HG02973 (cell line): ENCODE results near the gene VWA1.
"Not testable (repeated sequence)": the region's sequence is repeated elsewhere in the genome, so short reads cannot be mapped to it uniquely, and the experiment has no call there.

Source experiments
- ATAC-seq: cut with Tn5 transposase; IDR thresholded peaks from one replicate; pipeline ENCODE4 v1.9.1; 2021; ENCODE audit warnings: moderate library complexity; ENCODE audit not compliant: unreplicated experiment

Gene VWA1

DNA sequence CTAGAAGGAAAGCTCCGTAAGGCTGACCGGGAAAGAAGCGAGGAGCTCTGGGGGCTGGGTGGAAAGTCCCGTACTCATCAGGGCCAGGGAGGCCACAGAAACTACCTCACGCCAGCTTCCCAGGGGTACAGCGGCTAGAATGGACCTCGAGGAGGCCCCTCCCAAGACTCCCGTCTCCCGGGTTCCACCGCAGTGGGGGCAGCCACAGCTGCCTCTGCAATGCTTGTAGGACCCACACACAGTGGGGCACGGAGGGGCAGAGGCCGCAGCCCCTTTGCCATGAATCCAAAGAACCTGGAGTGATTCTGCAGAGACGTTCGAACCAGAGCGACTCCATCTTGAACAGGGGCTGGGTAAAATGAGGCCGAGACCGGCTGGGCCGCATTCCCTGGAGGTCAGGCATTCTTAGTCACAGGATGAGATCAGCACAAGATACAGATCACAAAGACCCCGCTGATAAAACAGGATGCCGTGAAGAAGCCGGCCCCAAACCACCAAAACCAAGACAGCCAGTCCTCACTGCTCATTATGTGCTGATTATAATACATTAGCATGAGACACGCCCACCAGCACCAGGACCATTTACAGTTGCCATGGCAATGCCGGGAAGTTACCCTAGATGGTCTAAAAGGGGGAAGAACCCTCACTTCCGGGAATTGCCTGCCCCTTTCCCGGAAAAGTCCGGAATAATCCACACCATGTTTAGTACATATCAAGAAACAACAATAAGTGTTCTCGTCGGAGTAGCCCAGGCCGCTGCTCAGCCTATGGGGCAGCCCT lies 12.8 kb upstream of the VWA1 start:
- no peak for ATAC-seq

DNA sequence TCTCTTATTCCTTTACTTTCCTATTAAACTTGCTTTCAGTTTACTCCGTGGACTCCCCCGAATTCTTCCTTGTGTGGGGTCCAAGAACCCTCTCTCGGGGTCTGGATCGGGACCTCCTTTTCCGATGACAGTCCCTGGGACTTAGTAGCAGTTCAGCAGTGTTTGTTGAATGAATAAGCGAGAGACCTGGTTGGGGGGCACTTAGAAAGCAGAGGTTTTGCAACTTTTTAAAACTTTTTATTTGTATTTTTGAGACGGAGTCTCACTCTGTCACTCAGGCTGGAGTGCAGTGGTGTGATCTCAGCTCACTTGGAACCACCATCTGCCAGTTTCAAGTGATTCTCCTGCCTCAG lies 12.3 kb upstream of the VWA1 start:
- ATAC-seq = no peak

DNA sequence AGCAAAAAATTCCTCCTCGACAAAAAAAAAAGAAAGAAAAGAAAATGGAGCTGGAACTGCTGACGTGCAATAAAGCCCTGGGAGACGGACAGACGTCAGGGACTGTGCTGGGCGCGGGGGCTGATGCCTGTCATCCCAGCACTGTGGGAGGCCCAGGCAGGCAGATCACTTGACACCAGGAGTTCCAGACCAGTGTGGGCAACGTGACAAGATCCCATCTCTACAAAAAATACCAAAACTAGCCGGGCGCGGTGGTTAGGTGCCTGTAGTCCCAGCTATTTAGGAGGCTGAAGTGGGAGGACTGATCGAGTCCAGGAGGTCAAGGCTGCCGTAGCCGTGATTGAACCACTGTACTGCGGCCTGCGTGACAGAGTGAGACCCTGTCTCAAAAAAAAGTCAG lies 10.8 kb upstream of the VWA1 start:
- ATAC-seq = no peak

DNA sequence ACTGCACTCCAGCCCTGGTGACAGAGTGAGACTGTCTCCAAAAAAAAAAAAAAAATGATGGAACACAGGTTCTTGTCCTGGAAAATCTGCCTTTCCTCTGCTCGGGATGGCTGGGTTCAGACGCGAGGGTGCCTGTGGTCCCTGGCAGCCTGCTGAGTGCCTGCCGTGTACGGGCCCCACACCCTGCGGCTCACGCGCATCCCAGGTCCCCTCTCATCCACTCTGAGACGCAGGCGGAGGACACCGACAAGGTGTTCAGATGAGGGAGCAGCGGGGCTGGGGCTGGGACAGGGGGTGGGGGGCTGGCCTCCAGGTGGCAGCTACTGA lies 10.1 kb upstream of the VWA1 start:
- no peak for ATAC-seq

DNA sequence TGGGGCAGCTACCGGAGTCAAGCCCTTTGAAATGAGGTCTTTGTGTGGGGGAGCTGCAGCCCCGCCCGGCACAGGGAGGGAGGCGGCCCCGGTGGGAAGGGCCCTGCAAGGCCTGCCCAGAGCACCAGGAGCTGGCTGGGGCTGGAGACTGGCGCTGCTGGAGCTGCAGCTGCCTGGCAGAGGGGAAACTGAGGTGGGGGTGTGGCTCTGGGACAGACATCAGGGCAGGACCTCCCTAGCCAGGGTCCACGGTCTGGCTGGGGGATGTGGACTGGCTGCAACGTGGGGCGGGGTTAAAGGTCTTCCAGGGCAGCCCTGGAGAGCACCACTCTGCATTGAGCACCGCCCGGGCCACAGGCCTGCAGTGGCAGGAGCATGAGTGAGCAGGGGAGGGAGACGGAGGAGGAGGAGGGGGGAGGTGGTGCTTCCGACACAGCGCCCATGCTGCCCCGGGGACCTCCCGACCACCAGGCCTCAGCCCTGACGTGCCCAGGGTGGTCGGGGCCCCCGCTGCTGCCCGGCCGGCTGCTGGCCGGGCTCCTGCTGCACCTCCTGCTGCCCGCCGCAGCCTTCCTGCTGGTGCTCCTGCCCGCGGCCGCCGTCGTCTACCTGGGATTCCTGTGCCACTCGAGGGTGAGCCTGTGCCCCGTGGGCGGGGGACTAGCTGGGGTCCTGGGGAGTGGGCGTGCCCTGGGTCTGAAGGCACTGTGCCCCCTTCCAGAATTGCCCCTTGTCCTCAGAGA lies 9.6 kb upstream of the VWA1 start:
- no peak for ATAC-seq

DNA sequence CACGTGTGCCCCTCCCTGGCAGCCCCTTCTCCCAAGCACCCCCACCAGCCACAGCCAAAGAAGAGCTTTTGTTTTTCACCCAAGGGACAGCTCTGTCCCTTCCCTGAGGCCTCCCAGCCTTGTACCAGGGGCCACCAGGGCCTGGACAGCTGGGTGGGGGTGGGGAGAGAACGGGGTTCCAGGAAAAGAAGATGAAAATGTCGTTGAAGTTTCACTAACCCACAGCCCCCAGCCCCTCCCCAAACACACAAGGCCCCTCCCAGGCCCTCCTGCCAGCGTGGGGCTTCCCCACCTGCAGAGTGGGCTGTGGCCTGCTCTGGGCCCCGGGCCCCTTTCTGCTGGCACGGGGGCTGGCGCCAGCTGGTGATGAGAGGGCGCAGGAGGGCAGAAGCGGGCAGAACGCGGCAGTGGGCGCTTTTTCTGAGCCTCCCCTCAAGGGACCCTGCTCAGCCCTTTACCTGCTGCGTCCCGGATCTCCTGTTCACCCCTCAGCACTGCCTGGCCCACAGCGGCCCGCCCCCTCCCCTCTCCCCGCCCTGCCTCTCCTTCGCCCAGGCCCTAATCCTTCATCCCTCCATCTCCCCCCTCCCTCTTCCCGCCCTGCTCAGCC lies 8.9 kb upstream of the VWA1 start:
- no peak for ATAC-seq

DNA sequence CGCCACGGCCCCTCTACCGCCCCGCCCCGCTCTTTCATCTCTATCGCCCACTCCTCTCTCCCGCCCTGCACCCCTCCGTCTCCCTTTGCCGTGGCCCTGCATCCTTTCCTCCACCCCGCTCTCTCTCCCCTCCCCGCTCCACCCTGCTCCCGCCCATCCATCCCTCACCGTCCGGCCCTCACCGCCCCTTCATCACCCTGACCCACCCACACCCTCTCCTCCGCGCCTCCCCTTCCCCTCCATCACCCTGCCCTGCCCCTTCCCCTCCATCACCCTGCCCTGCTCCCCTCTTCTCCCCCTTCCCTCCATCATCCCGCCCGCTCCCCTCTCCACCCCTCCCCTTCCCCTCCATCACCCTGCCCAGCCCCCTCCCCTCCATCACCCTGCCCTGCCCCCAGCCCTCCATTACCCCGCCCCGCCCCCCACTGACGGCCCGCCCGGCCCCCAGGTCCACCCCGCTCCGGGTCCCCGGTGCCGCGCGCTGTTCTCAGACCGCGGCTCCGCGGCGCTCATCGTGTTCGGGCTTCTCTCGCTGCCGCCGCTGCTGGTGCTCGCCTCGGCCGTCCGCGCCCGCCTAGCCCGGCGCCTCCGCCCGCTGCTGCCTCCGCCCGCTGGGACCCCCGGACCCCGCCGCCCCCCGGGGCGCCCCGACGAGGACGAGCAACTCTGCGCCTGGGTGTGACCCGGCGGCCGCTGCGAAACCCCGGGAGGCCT lies 8.2 kb upstream of the VWA1 start:
- ATAC-seq = no peak

DNA sequence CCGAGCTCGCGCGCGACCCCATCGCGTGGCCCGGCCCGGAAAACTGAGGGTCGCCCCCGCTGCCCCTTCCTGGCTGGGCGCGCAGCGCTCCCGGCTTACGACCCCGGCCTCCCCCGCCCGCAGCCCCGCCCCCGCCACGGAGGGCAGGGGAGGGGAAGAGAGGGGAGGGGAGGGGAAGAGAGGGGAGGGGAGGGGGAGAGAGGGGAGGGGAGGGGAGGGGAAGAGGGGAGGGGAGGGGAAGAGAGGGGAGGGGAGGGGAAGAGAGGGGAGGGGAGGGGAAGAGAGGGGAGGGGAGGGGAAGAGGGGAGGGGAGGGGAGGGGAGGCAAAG lies 7.7 kb upstream of the VWA1 start:
- no peak for ATAC-seq

DNA sequence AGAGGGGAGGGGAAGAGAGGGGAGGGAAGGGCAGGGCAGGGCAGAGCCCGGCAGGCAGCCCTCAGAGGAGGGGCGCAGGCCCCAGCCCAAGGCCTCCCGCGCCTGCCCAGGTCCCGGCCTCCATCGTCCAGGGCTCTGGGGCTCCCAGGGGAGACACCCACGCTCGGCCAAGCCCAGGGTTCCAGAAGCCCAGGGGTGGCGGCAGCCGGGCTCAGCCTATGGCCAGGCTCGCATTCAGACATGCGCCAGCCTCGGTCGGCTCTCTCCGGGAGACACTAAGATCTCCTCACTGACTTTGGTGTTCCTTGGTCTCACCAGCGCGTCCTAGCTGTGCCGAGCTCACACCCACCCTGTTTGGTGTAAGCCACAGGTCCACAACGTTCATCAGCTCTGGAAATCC lies 7.3 kb upstream of the VWA1 start:
- no peak for ATAC-seq

DNA sequence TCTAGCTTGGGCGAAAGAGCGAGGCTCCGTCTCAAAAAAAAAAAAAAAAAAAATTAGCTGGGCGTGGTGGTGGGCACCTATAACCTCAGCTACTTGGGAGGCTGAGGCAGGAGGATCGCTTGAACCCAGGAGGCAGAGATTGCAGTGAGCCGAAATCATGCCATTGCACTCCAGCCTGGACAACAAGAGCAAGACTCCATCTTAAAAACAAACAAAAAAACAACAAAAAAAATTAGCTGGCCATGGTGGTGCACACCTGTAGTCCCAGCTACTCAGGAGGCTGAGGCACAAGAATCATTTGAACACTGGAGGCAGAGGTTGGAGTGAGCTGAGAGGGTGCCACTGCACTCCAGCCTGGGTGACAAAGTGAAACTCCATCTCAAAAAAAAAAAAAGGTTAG lies 6.5 kb upstream of the VWA1 start:
- not testable (repeated sequence) for ATAC-seq

DNA sequence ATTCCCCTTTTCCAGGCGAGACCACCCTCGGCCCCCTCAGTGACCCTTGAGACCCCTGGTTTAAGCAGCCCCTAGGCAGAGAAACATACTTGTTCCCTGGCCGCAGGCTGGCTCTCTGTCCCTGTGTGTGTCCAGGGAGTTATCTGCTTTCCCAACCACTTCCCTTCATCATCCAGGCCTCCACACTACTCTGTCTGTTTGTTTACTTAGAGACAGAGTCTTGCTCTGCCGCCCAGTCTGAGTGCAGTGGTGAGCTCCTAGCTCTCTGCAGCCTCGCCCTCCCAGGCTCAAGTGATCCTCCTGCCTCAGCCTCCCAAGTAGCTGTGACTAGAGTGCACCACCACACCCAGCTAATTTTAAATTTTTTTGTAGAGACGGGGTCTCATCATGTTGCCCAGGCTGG lies 5.8 kb upstream of the VWA1 start:
- no peak for ATAC-seq

DNA sequence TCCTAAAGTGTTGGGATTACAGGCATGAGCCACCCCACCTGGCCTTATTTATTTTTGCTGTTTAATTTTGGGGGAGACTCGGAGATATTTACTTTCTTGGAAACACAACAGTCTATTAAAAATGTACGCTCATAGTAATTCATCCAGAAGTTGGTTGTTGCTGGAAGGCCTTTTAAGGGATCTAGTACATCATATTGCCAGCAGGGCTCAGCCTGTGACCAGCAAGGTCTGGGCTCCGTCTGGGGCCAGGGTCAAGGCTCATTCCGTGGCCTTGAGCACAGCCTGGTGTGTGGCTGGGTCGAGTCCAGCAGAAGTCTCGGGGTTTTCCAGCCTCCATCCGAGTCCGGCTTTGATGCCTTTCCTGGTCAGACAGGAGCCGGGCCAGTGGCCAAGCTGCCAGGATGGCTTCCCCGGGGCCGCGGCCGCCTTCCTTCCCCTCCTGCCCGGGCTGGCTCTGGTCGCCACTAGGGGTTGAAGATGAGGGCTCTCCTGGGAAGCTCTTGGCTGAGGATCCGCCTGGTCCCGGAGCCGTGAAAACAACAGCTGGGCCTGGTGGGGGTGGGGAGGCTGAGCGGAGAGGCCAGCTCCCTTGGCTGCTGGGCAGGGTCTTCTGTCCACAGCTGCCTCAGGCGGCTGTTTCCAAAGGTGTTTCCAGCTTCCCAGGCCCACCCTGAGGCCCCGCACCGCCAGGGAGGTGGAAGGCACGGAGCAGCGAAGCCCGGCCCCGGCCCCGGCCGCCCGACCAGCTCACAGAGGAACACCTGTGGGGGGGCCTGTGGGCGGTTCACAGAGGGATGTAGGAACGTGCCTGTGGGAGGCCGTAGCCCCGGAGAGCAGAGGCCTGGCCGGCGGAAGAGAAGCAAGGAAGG lies 5.1 kb upstream of the VWA1 start:
- ATAC-seq = no peak

DNA sequence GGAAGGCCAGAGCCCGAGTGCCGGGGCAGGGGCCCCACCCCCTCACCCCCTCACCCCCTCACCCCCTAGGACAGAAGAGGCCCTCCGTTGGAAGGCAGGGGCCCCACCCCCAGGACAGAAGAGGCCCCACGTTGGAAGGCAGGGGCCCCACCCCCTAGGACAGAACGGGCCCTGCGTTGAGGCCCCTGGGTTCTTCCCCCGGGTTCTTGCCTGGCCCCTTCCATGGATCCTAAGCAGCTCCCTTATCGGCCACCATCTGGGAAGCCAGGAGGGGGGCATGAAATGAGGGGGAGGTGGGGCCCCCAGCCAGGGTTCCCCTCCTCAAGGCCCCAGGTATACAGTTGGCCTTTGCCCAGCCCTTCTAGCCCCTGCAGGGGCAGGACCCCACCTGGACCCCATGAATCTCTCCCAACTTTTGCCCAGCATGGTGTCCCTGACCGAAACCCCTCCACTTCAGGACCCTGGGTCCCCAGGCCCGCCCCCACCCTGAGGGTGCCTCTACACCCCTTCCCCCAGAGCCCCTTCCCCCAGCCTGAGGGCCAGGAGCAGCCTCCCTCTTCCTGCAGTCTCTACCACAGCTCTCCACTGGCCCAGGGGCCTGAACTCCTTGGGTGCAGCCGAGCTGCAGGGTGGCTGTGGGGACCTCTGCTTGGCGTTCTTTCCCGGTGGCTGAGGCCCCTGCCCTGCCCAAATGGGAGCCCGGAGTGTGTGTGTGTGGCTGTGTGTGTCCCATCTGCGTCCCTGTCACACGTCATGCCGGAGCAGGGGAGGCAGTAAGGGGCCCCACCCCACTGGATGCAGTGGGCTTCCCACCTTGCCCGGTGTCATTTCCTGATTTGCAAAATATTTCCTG lies 4.3 kb upstream of the VWA1 start:
- ATAC-seq = no peak

DNA sequence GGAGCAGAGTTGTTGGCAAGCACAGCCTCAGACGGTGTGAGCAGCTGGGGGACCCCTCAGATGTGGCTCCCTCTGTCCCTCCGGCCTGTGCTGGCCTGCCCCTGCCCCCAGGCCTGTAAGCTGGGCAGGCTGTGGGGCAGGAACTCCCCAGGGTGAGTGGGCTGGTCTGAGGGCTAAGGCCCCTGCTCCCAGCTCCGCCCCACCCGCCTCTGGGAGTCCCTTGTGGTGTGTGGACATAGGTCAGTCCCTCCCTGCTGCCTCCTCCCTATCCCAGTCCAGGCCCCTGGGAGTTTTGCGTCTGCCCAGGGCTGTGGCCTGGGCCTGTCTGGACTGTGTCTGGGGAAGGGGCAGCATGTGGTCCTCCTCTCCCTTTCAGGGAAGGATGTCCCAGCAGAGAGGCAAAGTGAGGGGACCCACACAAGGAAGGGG lies 3.6 kb upstream of the VWA1 start:
- ATAC-seq = no peak

DNA sequence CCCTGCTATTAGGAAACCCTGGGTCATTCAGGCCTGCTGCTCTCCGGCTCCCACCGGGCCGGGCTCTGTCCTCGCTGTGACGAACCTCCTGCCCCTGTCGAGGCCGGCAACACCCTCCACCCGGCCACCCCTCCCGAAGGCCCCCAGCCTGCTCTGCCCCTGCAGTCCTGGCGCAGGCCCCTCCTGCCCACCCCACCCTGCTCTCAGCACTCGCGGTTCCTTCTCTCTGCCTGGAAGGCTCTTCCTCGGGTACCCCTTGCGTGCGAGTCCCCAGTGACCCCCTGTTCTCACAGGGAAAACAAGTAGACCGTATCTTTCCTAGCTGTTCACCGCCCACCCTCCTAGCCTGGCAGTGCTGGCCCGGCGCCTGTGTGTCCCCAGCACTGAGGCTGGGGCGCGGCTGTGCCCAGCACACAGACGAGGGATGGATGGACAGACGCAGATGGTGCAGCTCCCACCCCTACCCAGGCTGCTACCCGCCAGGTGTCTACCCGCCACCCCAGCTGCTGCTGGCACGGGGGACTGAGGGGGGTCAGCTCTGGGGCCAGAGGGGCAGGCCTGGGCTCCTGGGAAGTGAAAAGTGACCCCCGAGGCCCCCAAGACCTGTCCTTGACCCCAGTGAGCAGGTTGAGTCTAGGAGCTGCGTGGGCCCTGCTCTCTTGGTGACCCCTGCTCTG lies 3.1 kb upstream of the VWA1 start:
- no peak for ATAC-seq

DNA sequence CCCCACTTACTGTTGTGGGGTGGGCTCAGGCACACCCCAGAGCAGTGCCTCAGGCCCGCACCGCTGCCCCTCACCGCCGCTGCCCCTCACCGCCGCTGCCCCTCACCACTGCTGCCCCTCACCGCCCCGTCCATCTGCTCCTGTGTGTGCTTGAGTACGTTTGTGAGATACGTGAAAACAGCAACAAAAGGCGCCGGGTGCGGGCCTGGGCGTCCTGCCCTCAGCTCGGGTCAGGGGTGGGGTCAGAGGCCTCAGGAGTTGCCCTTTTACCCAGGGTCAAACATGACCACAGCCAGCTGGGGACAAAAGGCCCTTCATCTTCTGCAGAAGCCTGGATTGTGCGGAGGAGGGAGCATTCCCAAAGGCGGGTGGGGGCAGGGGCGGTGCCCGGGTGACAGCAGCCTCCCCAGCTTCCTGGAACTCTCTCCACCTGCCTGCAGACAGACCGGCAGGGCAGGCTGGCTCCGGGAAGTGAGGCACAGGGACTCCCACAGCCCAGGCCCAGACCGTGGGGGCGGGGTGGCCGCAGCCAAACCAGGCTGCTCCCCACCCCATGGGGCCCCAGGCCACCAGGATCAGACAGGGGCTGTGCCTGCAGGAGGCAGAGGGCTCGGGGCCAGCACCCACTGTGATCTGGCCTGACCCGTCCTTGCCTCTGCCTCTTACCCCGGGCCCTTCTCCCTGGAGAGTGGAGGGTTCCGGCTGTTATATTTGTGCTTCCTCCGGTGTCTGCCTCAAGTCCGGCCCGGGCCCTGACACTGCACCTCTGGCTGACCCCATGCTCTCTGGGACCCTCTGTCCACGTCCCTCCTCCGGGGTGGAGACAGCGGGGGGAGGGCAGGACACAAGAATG lies 2.3 kb upstream of the VWA1 start:
- no peak for ATAC-seq

DNA sequence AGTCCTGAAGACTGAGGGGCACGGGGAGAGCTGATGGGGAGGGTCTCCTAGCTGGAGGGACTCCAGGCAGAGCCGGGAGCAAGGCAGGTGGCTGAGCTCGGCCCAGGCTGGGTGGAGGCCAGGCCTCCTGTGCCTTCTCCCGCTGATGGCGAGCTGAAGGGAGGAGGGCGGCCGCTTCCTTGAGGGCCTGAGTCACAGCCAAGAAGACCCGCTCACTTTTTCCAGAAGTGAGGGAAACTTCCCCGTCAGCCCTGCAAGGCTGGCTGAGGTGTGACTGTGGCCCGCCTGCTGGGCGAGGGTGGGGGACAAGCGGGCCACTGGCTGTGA lies 1.7 kb upstream of the VWA1 start:
- no peak for ATAC-seq

DNA sequence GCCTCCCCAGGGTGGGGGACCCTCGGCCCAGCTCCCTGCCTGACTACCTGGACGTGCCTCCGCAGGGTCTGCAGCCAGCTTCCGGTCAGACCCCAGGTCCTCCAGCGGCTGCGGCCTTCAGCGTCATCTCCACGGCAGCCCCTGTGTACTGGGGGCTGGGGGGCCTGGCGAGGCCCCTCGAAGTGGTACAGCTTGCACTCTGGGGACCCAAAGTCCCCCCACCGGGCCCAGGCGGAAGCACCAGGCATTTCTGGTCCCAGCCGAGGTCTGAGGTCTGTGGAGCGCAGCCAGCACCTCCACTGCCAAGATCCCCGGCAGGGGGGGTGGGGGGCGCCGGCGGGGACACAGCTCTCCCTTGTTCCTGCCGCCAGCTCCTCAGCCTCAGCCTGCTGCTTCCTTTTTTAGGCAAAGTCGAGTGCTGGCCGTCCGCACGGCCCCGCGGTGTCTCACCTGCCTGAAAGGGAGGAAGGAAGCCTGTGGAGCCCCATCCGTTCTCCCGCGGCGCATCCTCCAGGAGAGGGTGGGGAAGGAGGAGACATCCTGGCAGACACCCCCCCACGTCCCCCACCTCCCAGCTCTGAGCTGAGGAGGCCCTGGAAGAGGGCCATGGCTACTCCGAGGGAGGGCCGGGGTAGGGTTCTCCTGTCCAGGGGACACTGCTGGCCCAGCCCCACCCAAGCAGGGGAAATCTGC lies 1.2 kb upstream of the VWA1 start:
- no peak for ATAC-seq
